ENCODE results near the gene DYNC2LI1.

Gene DYNC2LI1

GRCh38 chr2:43846140-43846793, 72.4 kb downstream of the DYNC2LI1 start:
- DNase-seq (ENCODE audit: low spot score): no peak

GRCh38 chr2:43848214-43848613, 74.4 kb downstream of the DYNC2LI1 start:
- no peak for DNase-seq (ENCODE audit: low spot score)

- no peak for DNase-seq (ENCODE audit: low spot score)
Observed at GRCh38 chr2:43851011-43851980, 77.5 kb downstream of the DYNC2LI1 start.

- no peak for DNase-seq (ENCODE audit: low spot score)
Observed at GRCh38 chr2:43852196-43852730, 78.4 kb downstream of the DYNC2LI1 start.

GRCh38 chr2:43853141-43854081, 79.6 kb downstream of the DYNC2LI1 start:
- DNase-seq (ENCODE audit: low spot score): no peak

- no peak for DNase-seq (ENCODE audit: low spot score)
Observed at GRCh38 chr2:43854671-43855070, 80.8 kb downstream of the DYNC2LI1 start.

GRCh38 chr2:43855292-43855691, 81.5 kb downstream of the DYNC2LI1 start:
- no peak for DNase-seq (ENCODE audit: low spot score)
